Adrenal gland (tissue), 5 donors: Measurements from ENCODE around the gene FBXO22.

Experiments used
- CTCF ChIP-seq, 6 experiments: fragments of 450-650 bp in 4 of 6; fragments of 200-600 bp in 2 of 6; sonication (generic) in 1 of 6; IDR thresholded peaks; 1 replicate in 5 of 6; 2 replicates in 1 of 6; pipeline versions ENCODE4 v1.5.1 to v1.8.0; 2016 to 2021; ENCODE audit warnings: antibody characterized with exemption in 6 of 6, mild to moderate bottlenecking in 2 of 6, moderate library complexity in 1 of 6
- POLR2A ChIP-seq, 2 donors: fragments of 450-650 bp; IDR thresholded peaks; one replicate each; pipeline ENCODE4 v1.6.1; 2017; ENCODE audit warnings: antibody characterized with exemption in 2 of 2, mild to moderate bottlenecking in 2 of 2, moderate library complexity in 1 of 2
- donor health status: DM: no; HTN: no; CAD: no.

DNA sequence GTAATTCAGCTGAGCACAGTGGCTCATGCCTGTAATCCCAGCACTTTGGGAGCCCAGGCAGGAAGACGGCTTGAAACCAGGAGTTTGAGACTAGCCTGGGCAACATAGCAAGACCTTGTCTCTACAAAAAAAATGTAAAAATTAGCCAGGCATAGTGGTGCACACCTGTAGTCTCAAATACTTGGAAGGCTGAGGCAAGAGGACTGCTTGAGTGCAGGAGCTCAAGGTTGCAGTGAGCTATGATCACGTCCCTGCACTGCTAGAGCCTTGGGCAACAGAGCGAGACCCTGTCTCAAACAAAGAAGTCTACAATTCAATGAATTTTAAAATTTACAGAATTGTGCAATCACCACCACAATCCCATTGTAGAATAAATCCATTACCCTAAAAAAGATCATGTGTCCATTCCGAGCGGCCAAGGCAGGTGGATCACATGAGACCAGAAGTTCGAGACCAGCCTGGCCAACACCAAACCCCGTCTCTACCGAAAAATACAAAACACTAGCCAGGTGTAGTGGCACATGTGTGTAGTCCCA, 45.2 kb downstream of the FBXO22 start:
- TF ChIP-seq CTCF (IDR thresholded peaks at IDR 0.05) (no peak), POLR2A (IDR thresholded peaks at IDR 0.05) (no peak)
